ENCODE measurements around the gene ZNF764. TPM values are rescaled to one million over a fixed set of nuclear protein-coding genes. Genes with fewer than 3 reads are reported as not detected.

ZNF764 gene
- total and polyA plus RNA-seq, 2 experiments from 2014 or later: 5.6 to 12.9 TPM

DNA sequence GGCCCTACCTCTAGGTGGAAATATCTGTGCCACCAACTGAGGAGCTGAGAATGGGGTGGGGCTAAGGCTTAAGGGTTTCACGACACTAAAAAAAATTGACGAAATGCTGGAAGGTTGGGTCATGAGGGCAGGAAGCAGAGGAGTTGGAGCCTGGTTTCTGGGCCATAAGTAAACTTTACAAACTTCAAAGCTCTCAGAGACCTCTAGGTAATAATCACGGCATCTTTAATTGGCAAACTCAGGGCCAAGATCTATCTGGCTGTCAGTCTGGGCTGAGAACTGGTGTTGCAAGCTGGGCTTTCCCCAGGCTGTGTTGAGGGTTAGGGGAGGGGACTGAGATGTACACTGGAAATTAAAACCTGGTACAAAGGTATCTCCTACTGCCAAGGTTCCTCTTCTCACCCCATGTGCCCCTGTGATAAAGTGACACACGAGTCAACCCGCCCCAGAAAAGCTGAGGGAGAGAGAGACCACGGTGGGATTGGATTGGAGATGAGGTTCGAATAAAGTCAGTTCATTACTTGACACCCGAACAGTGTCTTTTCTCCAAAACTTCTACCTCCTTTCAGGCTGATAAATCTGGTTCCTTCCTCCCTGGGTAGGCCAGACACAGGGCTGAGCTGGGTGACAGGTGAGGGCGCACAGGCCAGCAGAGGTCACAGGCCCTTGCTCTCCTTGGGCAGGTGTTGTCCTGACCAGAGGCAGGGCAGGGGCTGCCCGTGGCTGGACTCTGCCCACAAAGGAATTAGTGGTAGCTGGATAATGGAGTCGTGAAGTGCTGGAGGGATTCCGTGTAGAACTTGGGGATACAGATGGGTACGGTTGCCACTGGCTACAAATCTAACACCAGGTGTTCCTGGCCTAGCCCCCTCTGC is 27.8 kb downstream of the ZNF764 start:
- Mint-ChIP-seq H3K4me3 (no peak overlapping the region), H3K4me1 (peaks cover 22% of the 10 kb centered on the region), H3K36me3 (ENCODE audit: low read depth) (peaks cover 19% of the 10 kb centered on the region), H3K9me3 (no peaks in the 10 kb centered on the region), H3K27ac (no peak overlapping the region), H3K27me3 (ENCODE audit: insufficient read depth, low read depth, poor library complexity) (peaks cover 20% of the 10 kb centered on the region)
- no peak overlapping the region for H2AFZ ChIP-seq
- H3K36me3 ChIP-seq (ENCODE audit: insufficient read depth): no peaks in the 10 kb centered on the region
- peaks cover 16% of the 10 kb centered on the region for H3K4me1 ChIP-seq (ENCODE audit: insufficient read depth)
- H4K20me1 ChIP-seq (replicated peaks; ENCODE audit: insufficient read depth): no peaks in the 10 kb centered on the region
- no peak overlapping the region for H3K27ac ChIP-seq (ENCODE audit: low read depth)
- ATAC-seq (no peak), DNase-seq (ENCODE audit: low spot score) (no peak)
- no peak overlapping the region for H3K4me2 ChIP-seq
- H3K9me2 ChIP-seq (ENCODE audit: insufficient read depth): no peaks in the 10 kb centered on the region
- H3F3A ChIP-seq (replicated peaks; ENCODE audit: low read depth): peaks cover 17% of the 10 kb centered on the region
- H3K4me3 ChIP-seq: no peak overlapping the region
- peaks cover 12% of the 10 kb centered on the region; the same call in 1 of the 2 replicates for H3K79me2 ChIP-seq (replicated peaks; ENCODE audit: insufficient read depth)
- TF ChIP-seq JUNB (IDR thresholded peaks at IDR 0.05; ENCODE audit: unreplicated experiment) (no peak), EZH2 (IDR thresholded peaks at IDR 0.05; ENCODE audit: low read depth, unreplicated experiment) (no peak), NANOG (IDR thresholded peaks at IDR 0.05; ENCODE audit: borderline replicate concordance) (no peak), POLR2AphosphoS5 (IDR thresholded peaks at IDR 0.05; ENCODE audit: low read depth) (no peak), ZNF114 (CRISPR knock-in tag; IDR thresholded peaks at IDR 0.05) (no peak)
- TF ChIP-seq, protein P1, sequence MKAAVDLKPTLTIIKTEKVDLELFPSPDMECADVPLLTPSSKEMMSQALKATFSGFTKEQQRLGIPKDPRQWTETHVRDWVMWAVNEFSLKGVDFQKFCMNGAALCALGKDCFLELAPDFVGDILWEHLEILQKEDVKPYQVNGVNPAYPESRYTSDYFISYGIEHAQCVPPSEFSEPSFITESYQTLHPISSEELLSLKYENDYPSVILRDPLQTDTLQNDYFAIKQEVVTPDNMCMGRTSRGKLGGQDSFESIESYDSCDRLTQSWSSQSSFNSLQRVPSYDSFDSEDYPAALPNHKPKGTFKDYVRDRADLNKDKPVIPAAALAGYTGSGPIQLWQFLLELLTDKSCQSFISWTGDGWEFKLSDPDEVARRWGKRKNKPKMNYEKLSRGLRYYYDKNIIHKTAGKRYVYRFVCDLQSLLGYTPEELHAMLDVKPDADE (IDR thresholded peaks at IDR 0.05): no peak
- TF ChIP-seq, protein P2, sequence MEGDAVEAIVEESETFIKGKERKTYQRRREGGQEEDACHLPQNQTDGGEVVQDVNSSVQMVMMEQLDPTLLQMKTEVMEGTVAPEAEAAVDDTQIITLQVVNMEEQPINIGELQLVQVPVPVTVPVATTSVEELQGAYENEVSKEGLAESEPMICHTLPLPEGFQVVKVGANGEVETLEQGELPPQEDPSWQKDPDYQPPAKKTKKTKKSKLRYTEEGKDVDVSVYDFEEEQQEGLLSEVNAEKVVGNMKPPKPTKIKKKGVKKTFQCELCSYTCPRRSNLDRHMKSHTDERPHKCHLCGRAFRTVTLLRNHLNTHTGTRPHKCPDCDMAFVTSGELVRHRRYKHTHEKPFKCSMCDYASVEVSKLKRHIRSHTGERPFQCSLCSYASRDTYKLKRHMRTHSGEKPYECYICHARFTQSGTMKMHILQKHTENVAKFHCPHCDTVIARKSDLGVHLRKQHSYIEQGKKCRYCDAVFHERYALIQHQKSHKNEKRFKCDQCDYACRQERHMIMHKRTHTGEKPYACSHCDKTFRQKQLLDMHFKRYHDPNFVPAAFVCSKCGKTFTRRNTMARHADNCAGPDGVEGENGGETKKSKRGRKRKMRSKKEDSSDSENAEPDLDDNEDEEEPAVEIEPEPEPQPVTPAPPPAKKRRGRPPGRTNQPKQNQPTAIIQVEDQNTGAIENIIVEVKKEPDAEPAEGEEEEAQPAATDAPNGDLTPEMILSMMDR (conservative IDR thresholded peaks at IDR 0.05; ENCODE audit: low read depth in 2 of 2): no peak
- TF ChIP-seq, protein P3, sequence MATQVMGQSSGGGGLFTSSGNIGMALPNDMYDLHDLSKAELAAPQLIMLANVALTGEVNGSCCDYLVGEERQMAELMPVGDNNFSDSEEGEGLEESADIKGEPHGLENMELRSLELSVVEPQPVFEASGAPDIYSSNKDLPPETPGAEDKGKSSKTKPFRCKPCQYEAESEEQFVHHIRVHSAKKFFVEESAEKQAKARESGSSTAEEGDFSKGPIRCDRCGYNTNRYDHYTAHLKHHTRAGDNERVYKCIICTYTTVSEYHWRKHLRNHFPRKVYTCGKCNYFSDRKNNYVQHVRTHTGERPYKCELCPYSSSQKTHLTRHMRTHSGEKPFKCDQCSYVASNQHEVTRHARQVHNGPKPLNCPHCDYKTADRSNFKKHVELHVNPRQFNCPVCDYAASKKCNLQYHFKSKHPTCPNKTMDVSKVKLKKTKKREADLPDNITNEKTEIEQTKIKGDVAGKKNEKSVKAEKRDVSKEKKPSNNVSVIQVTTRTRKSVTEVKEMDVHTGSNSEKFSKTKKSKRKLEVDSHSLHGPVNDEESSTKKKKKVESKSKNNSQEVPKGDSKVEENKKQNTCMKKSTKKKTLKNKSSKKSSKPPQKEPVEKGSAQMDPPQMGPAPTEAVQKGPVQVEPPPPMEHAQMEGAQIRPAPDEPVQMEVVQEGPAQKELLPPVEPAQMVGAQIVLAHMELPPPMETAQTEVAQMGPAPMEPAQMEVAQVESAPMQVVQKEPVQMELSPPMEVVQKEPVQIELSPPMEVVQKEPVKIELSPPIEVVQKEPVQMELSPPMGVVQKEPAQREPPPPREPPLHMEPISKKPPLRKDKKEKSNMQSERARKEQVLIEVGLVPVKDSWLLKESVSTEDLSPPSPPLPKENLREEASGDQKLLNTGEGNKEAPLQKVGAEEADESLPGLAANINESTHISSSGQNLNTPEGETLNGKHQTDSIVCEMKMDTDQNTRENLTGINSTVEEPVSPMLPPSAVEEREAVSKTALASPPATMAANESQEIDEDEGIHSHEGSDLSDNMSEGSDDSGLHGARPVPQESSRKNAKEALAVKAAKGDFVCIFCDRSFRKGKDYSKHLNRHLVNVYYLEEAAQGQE (IDR thresholded peaks at IDR 0.05; ENCODE audit: unreplicated experiment): no peak
- no peaks in the 10 kb centered on the region for H3K27me3 ChIP-seq (ENCODE audit: insufficient read depth)

Data from GM23338 (cell line).